Measurements from ENCODE around the gene OSMR. TPM values are rescaled to one million over a fixed set of nuclear protein-coding genes. Genes with fewer than 3 reads are reported as not detected.

OSMR gene
- polyA plus RNA-seq, 2 donors, result 4.6 to 7.6 TPM

GRCh38 chr5:38883842-38884241 is 38.0 kb downstream of the OSMR start:
- H3K4me1 ChIP-seq (ENCODE audit: control insufficient read depth in 2 of 2, insufficient read depth in 2 of 2, low read length in 1 of 2), result peaks cover 0 to 3% of the 10 kb centered on the region in 2 donors
- no peaks in the 10 kb centered on the region for H3K9me3 ChIP-seq (ENCODE audit: control insufficient read depth in 2 of 2, insufficient read depth in 1 of 2, low read depth in 1 of 2, low read length in 1 of 2)
- H3K27me3 ChIP-seq (ENCODE audit: control insufficient read depth in 1 of 2, insufficient read depth in 2 of 2, low read length in 2 of 2), result no peaks in the 10 kb centered on the region
- no peak overlapping the region for H3K4me3 ChIP-seq (ENCODE audit: low read depth in 1 of 2, low read length in 2 of 2)
- H3K36me3 ChIP-seq (ENCODE audit: control insufficient read depth in 2 of 2, insufficient read depth in 2 of 2, low read length in 1 of 2), result peaks cover 14 to 22% of the 10 kb centered on the region in 2 donors
- WGBS, 2 donors, result 59 to 69% methylated on average over 3 of the region's 3 CpGs
- H3K27ac ChIP-seq (ENCODE audit: low read depth in 2 of 2, low read length in 1 of 2), result no peak overlapping the region

- H3K4me3 ChIP-seq (ENCODE audit: low read depth in 1 of 2, low read length in 2 of 2), result no peak overlapping the region
- peaks cover 13 to 22% of the 10 kb centered on the region in 2 donors for H3K36me3 ChIP-seq (ENCODE audit: control insufficient read depth in 2 of 2, insufficient read depth in 2 of 2, low read length in 1 of 2)
- H3K27ac ChIP-seq (ENCODE audit: low read depth in 2 of 2, low read length in 1 of 2), result no peak overlapping the region
- H3K9me3 ChIP-seq (ENCODE audit: control insufficient read depth in 2 of 2, insufficient read depth in 1 of 2, low read depth in 1 of 2, low read length in 1 of 2), result no peaks in the 10 kb centered on the region
- H3K4me1 ChIP-seq (ENCODE audit: control insufficient read depth in 2 of 2, insufficient read depth in 2 of 2, low read length in 1 of 2), result peaks cover 0 to 1% of the 10 kb centered on the region in 2 donors
- H3K27me3 ChIP-seq (ENCODE audit: control insufficient read depth in 1 of 2, insufficient read depth in 2 of 2, low read length in 2 of 2), result no peaks in the 10 kb centered on the region
- 91 to 92% methylated on average over 3 of the region's 3 CpGs for WGBS, 2 donors
Measured at GRCh38 chr5:38885208-38885607, 39.4 kb downstream of the OSMR start.

- Histone ChIP-seq H3K36me3 (ENCODE audit: control insufficient read depth in 2 of 2, insufficient read depth in 2 of 2, low read length in 1 of 2) (peaks cover 9 to 17% of the 10 kb centered on the region in 2 donors), H3K4me3 (ENCODE audit: low read depth in 1 of 2, low read length in 2 of 2) (no peak overlapping the region), H3K9me3 (ENCODE audit: control insufficient read depth in 2 of 2, insufficient read depth in 1 of 2, low read depth in 1 of 2, low read length in 1 of 2) (no peaks in the 10 kb centered on the region), H3K27me3 (ENCODE audit: control insufficient read depth in 1 of 2, insufficient read depth in 2 of 2, low read length in 2 of 2) (no peaks in the 10 kb centered on the region), H3K4me1 (ENCODE audit: control insufficient read depth in 2 of 2, insufficient read depth in 2 of 2, low read length in 1 of 2) (peaks cover 0 to 2% of the 10 kb centered on the region in 2 donors), H3K27ac (ENCODE audit: low read depth in 2 of 2, low read length in 1 of 2) (no peak overlapping the region)
- 73 to 74% methylated on average over 8 of the region's 8 CpGs for WGBS, 2 donors
Measured at GRCh38 chr5:38888041-38888440, 42.2 kb downstream of the OSMR start.

DNA sequence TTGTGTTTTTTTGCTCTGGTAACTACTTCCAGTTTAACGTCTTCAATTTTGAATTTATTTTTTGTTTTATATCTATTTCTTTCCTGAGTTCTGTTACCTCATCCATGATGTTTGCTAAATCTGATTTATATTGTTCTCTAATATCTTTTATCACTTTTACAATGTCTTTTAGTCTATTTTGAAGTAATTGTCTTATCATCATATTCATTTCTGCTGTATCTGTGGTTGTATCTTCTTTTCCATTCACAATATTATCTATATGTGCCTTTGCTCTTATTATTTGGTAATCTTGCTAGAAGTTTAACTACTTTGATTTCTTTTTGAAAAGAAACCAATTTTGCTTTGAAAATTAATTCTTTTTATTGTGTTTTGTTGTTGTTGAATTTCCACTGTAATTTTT is 43.6 kb downstream of the OSMR start:
- no peak overlapping the region for H3K27ac ChIP-seq (ENCODE audit: low read depth in 2 of 2, low read length in 1 of 2)
- H3K36me3 ChIP-seq (ENCODE audit: control insufficient read depth in 2 of 2, insufficient read depth in 2 of 2, low read length in 1 of 2), result peaks cover 7 to 13% of the 10 kb centered on the region in 2 donors
- H3K27me3 ChIP-seq (ENCODE audit: control insufficient read depth in 1 of 2, insufficient read depth in 2 of 2, low read length in 2 of 2), result no peaks in the 10 kb centered on the region
- peaks cover 0 to 2% of the 10 kb centered on the region in 2 donors for H3K4me1 ChIP-seq (ENCODE audit: control insufficient read depth in 2 of 2, insufficient read depth in 2 of 2, low read length in 1 of 2)
- no peaks in the 10 kb centered on the region for H3K9me3 ChIP-seq (ENCODE audit: control insufficient read depth in 2 of 2, insufficient read depth in 1 of 2, low read depth in 1 of 2, low read length in 1 of 2)
- no peak overlapping the region for H3K4me3 ChIP-seq (ENCODE audit: low read depth in 1 of 2, low read length in 2 of 2)
- WGBS, 2 donors, result 86 to 94% methylated on average over 1 of the region's 1 CpG

DNA sequence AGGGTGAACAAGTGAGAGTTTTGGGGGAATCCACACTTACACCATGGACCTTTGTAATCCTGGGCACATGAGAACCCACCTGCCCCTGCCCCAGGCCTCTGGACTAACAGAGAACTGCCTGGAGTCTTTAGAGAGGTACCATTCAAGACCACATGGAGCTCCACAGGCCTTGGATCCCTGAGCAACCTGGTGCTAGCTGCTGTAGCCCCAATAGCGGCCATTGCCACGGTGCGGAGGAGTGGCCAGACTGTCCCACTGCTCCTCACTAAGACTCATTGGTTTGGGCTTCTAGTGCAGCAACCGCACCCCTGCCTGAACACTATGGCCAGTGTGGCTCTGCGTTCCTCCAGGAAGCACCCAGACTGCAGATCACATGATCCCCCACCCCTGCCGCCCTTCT is 45.8 kb downstream of the OSMR start:
- Histone ChIP-seq H3K27ac (ENCODE audit: low read depth in 2 of 2, low read length in 1 of 2) (no peak overlapping the region), H3K36me3 (ENCODE audit: control insufficient read depth in 2 of 2, insufficient read depth in 2 of 2, low read length in 1 of 2) (no peaks in the 10 kb centered on the region), H3K4me3 (ENCODE audit: low read depth in 1 of 2, low read length in 2 of 2) (no peak overlapping the region), H3K4me1 (ENCODE audit: control insufficient read depth in 2 of 2, insufficient read depth in 2 of 2, low read length in 1 of 2) (peaks cover 0 to 2% of the 10 kb centered on the region in 2 donors), H3K27me3 (ENCODE audit: control insufficient read depth in 1 of 2, insufficient read depth in 2 of 2, low read length in 2 of 2) (no peaks in the 10 kb centered on the region), H3K9me3 (ENCODE audit: control insufficient read depth in 2 of 2, insufficient read depth in 1 of 2, low read depth in 1 of 2, low read length in 1 of 2) (no peaks in the 10 kb centered on the region)
- WGBS, 2 donors, result 89 to 98% methylated on average over 6 of the region's 6 CpGs

GRCh38 chr5:38892363-38892762 is 46.6 kb downstream of the OSMR start:
- no peaks in the 10 kb centered on the region for H3K27me3 ChIP-seq (ENCODE audit: control insufficient read depth in 1 of 2, insufficient read depth in 2 of 2, low read length in 2 of 2)
- H3K36me3 ChIP-seq (ENCODE audit: control insufficient read depth in 2 of 2, insufficient read depth in 2 of 2, low read length in 1 of 2), result no peaks in the 10 kb centered on the region
- H3K27ac ChIP-seq (ENCODE audit: low read depth in 2 of 2, low read length in 1 of 2), result no peak overlapping the region
- WGBS, 2 donors, result 94 to 96% methylated on average over 3 of the region's 3 CpGs
- peaks cover 0 to 2% of the 10 kb centered on the region in 2 donors for H3K4me1 ChIP-seq (ENCODE audit: control insufficient read depth in 2 of 2, insufficient read depth in 2 of 2, low read length in 1 of 2)
- no peaks in the 10 kb centered on the region for H3K9me3 ChIP-seq (ENCODE audit: control insufficient read depth in 2 of 2, insufficient read depth in 1 of 2, low read depth in 1 of 2, low read length in 1 of 2)
- no peak overlapping the region for H3K4me3 ChIP-seq (ENCODE audit: low read depth in 1 of 2, low read length in 2 of 2)

DNA sequence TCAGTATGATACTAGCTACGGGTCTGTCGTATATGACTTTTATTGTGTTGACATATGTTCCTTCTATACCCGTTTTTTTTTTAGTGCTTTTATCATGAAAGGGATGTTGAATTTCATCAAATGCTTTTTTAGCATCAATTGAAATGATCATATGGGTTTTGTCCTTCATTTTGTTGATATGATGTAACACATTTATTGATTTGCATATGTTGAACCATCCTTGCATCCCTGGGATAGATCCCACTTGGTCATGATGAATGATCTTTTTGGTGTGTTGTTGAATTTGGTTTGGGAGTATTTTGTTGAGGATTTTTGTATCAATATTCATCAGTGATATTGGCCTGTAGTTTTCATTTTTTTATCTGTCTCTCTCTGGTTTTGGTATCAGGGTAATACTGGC is 50.9 kb downstream of the OSMR start:
- peaks cover 0 to 2% of the 10 kb centered on the region in 2 donors for H3K4me1 ChIP-seq (ENCODE audit: control insufficient read depth in 2 of 2, insufficient read depth in 2 of 2, low read length in 1 of 2)
- H3K4me3 ChIP-seq (ENCODE audit: low read depth in 1 of 2, low read length in 2 of 2), result no peak overlapping the region
- H3K27me3 ChIP-seq (ENCODE audit: control insufficient read depth in 1 of 2, insufficient read depth in 2 of 2, low read length in 2 of 2), result no peaks in the 10 kb centered on the region
- no peak overlapping the region for H3K27ac ChIP-seq (ENCODE audit: low read depth in 2 of 2, low read length in 1 of 2)
- peaks cover 0 to 7% of the 10 kb centered on the region in 2 donors for H3K36me3 ChIP-seq (ENCODE audit: control insufficient read depth in 2 of 2, insufficient read depth in 2 of 2, low read length in 1 of 2)
- WGBS, 2 donors, result 93 to 94% methylated on average over 3 of the region's 3 CpGs
- H3K9me3 ChIP-seq (ENCODE audit: control insufficient read depth in 2 of 2, insufficient read depth in 1 of 2, low read depth in 1 of 2, low read length in 1 of 2), result no peaks in the 10 kb centered on the region

DNA sequence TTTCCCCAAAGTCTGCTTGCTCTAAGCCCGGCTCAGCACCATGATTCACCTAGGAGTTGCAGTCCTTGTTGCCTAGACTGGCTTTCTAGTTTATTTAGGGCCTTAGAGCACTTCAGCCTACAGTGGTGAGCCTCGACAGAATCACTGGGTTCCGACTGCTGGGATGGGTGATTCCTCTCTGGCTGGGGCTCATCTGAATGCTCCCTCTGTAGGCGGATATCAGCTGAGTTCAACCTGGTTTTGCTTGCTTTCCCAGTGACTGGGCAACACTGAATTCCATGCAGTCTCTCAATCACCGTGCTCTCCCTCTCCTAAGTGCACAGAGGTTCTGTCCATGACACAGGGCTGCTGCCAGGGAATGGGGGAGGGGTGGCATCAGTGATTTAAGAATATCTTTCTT is 54.1 kb downstream of the OSMR start:
- no peak overlapping the region for H3K27ac ChIP-seq (ENCODE audit: low read depth in 2 of 2, low read length in 1 of 2)
- H3K9me3 ChIP-seq (ENCODE audit: control insufficient read depth in 2 of 2, insufficient read depth in 1 of 2, low read depth in 1 of 2, low read length in 1 of 2), result peaks cover 0 to 7% of the 10 kb centered on the region in 2 donors
- no peaks in the 10 kb centered on the region for H3K27me3 ChIP-seq (ENCODE audit: control insufficient read depth in 1 of 2, insufficient read depth in 2 of 2, low read length in 2 of 2)
- peaks cover 13 to 14% of the 10 kb centered on the region in 2 donors for H3K36me3 ChIP-seq (ENCODE audit: control insufficient read depth in 2 of 2, insufficient read depth in 2 of 2, low read length in 1 of 2)
- 82 to 87% methylated on average over 5 of the region's 5 CpGs for WGBS, 2 donors
- H3K4me1 ChIP-seq (ENCODE audit: control insufficient read depth in 2 of 2, insufficient read depth in 2 of 2, low read length in 1 of 2), result no peaks in the 10 kb centered on the region
- no peak overlapping the region for H3K4me3 ChIP-seq (ENCODE audit: low read depth in 1 of 2, low read length in 2 of 2)

DNA sequence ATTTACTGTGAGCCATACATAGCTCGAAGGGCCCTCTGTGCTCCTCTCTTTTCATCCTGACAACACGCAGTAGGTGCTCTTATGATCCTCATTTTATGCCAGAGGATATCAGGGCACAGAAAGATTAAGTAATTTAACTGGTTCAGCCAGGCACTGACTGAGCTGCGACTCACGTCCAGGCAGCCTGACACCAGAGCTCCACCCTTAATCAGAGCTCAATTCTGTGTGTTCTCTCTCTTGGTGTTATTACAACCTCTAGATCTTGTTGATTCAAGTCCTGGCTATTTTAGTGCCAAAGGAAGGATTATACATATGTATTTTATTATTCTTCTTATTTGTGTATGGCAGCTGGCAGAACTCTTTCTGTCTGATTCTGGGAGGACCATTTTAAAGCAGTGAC is 59.7 kb downstream of the OSMR start:
- Histone ChIP-seq H3K36me3 (ENCODE audit: control insufficient read depth in 2 of 2, insufficient read depth in 2 of 2, low read length in 1 of 2) (peaks cover 10 to 27% of the 10 kb centered on the region in 2 donors), H3K4me3 (ENCODE audit: low read depth in 1 of 2, low read length in 2 of 2) (no peak overlapping the region), H3K9me3 (ENCODE audit: control insufficient read depth in 2 of 2, insufficient read depth in 1 of 2, low read depth in 1 of 2, low read length in 1 of 2) (peaks cover 0 to 7% of the 10 kb centered on the region in 2 donors), H3K27ac (ENCODE audit: low read depth in 2 of 2, low read length in 1 of 2) (peak overlapping the region; percentile 15 to 67), H3K4me1 (ENCODE audit: control insufficient read depth in 2 of 2, insufficient read depth in 2 of 2, low read length in 1 of 2) (no peaks in the 10 kb centered on the region), H3K27me3 (ENCODE audit: control insufficient read depth in 1 of 2, insufficient read depth in 2 of 2, low read length in 2 of 2) (no peaks in the 10 kb centered on the region)
- 54 to 65% methylated on average over 4 of the region's 4 CpGs for WGBS, 2 donors

GRCh38 chr5:38906503-38906902 is 60.7 kb downstream of the OSMR start:
- Histone ChIP-seq H3K4me1 (ENCODE audit: control insufficient read depth in 2 of 2, insufficient read depth in 2 of 2, low read length in 1 of 2) (no peaks in the 10 kb centered on the region), H3K4me3 (ENCODE audit: low read depth in 1 of 2, low read length in 2 of 2) (no peak overlapping the region), H3K27me3 (ENCODE audit: control insufficient read depth in 1 of 2, insufficient read depth in 2 of 2, low read length in 2 of 2) (no peaks in the 10 kb centered on the region), H3K27ac (ENCODE audit: low read depth in 2 of 2, low read length in 1 of 2) (no peak overlapping the region), H3K9me3 (ENCODE audit: control insufficient read depth in 2 of 2, insufficient read depth in 1 of 2, low read depth in 1 of 2, low read length in 1 of 2) (peaks cover 0 to 7% of the 10 kb centered on the region in 2 donors), H3K36me3 (ENCODE audit: control insufficient read depth in 2 of 2, insufficient read depth in 2 of 2, low read length in 1 of 2) (peaks cover 8 to 27% of the 10 kb centered on the region in 2 donors)
